DOHH2 (cell line): ENCODE data around the gene PEX19.

Experiments
- CTCF ChIP-seq: fragments of 200-600 bp; sonication (generic); IDR thresholded peaks from one replicate; pipeline ENCODE4 v1.5.1; 2014; ENCODE audit warnings: antibody characterized with exemption, mild to moderate bottlenecking, low read depth, low read length; ENCODE audit not compliant: poor library complexity, severe bottlenecking
- EZH2phosphoT487 ChIP-seq: fragments of 200-600 bp; sonication (generic); IDR thresholded peaks from 2 replicates; pipeline ENCODE4 v1.6.1; 2017; ENCODE audit warnings: borderline replicate concordance, mild to moderate bottlenecking, antibody characterized with exemption, low read length, moderate library complexity, mixed read lengths

- TF ChIP-seq CTCF: no peak
- TF ChIP-seq EZH2phosphoT487: no peak
These were observed 2.1 kb downstream of the PEX19 start for GRCh38 chr1:160282807-160283206.
